GM12891 (cell line): Measurements from ENCODE around the gene RNF167.

Experiments
- POLR2A ChIP-seq: IDR thresholded peaks from 2 replicates; pipeline ENCODE4 v1.6.1; 2011; ENCODE audit warnings: low read depth, low read length, control low read depth
- POLR2AphosphoS5 ChIP-seq: IDR thresholded peaks from 2 replicates; pipeline ENCODE4 v1.6.1; 2011; ENCODE audit warnings: low read depth, low read length, control low read depth

GRCh38 chr17:4970273-4970672 is 30.2 kb downstream of the RNF167 start:
- TF ChIP-seq POLR2AphosphoS5 (no peak), POLR2A (no peak)
